ENCODE data around the gene FKBP1A. TPM values are rescaled to one million over a fixed set of nuclear protein-coding genes. Genes with fewer than 3 reads are reported as not detected.

Gene FKBP1A
- total RNA-seq, 2 donors from 2014 or later, result 239 to 274 TPM

- DNase-seq (ENCODE audit: low spot score), result no peak
- intact Hi-C loops (cut with DNase I), result loop anchor here (5.0 to 10.0 kb wide), 2 partner anchors 63 to 76 kb away; partner anchors contain the start of gene SDCBP2 (in 1 of the 2)
Measured at GRCh38 chr20:1390581-1391403, 2.1 kb downstream of the FKBP1A start.

GRCh38 chr20:1389703-1390580, 2.9 kb downstream of the FKBP1A start:
- DNase-seq (ENCODE audit: low spot score), result no peak
- intact Hi-C loops (cut with DNase I), result loop anchor here (5.0 to 10.0 kb wide), 2 partner anchors 63 to 75 kb away; partner anchors contain the start of gene SDCBP2 (in 1 of the 2)

- intact Hi-C loops (cut with DNase I), result no loop called here
Measured at GRCh38 chr20:1388741-1389483, 3.9 kb downstream of the FKBP1A start.

GRCh38 chr20:1388253-1388652, 4.6 kb downstream of the FKBP1A start:
- DNase-seq (ENCODE audit: low spot score), result no peak
- intact Hi-C loops (cut with DNase I), result no loop called here

More at GRCh38 chr20:1388741-1389483, 3.9 kb downstream of the FKBP1A start:
- no peak for DNase-seq (ENCODE audit: low spot score)

- intact Hi-C loops (cut with DNase I), result no loop called here
- no peak for DNase-seq (ENCODE audit: low spot score)
Measured at GRCh38 chr20:1386323-1386722, 6.5 kb downstream of the FKBP1A start.

DNA sequence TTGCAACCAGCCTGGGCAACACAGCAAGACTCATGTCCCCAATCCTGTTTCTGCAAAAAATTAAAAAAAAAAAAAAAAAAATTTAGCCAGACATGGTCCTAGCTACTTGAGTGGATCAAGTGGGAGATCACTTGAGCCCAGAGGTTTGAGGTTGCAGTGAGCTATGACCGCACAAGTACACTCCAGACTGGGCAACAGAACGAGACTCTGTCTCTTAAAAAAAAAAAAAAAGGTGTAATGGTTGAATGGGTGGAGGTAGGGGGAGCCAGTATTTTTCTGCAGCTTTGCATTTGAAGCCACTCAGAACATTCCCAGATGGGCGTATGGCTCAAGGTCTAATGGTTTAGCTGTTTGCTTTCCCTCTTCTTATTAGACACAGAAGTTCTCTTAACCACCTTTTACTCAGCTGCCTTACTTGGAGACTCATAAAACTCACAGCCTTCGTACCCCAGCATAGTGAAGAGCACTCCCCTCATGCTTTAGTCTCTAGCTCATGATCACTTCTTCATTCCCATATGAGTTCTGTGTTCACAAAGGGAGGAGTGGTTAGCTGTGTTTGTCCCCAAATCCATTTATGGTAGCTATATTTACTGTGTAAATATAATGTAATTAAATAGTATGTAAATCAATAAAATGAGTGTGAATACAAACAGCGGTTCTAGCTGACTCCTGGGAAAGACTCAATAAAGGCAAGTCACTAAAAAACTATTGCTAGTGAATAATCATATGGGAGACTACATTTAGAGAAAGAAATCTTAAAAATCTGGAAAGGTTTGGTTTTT, 9.0 kb downstream of the FKBP1A start:
- intact Hi-C loops (cut with DNase I), result no loop called here

GRCh38 chr20:1382670-1383069, 10.2 kb downstream of the FKBP1A start:
- no peak for DNase-seq (ENCODE audit: low spot score)
- intact Hi-C loops (cut with DNase I), result no loop called here

More for the DNA sequence above, 9.0 kb downstream of the FKBP1A start:
- DNase-seq (ENCODE audit: low spot score), result no peak

- intact Hi-C loops (cut with DNase I), result no loop called here
- DNase-seq (ENCODE audit: low spot score), result no peak
Measured at GRCh38 chr20:1381753-1382591, 10.9 kb downstream of the FKBP1A start.

DNA sequence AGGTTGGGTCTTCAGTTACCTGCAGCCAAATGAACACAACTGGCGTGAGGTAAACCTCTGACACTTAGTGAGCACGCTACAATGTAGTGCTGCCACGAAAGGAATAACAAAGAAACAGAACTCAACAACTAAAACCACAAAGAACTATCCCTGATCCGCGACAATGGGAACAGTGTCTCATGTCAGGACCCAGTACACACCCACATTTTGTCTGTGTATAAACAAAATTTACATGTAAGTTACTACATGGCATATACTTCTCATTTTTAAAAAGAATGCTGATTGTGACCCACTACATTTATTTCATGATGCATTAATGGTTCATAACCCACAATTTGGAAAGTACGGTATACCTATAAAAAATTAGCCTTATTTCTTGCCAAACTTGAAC, 14.1 kb downstream of the FKBP1A start:
- intact Hi-C loops (cut with DNase I), result no loop called here
- DNase-seq (ENCODE audit: low spot score), result no peak

- intact Hi-C loops (cut with DNase I), result no loop called here
- DNase-seq (ENCODE audit: low spot score), result no peak
Measured at GRCh38 chr20:1377984-1378734, 14.7 kb downstream of the FKBP1A start.

DNA sequence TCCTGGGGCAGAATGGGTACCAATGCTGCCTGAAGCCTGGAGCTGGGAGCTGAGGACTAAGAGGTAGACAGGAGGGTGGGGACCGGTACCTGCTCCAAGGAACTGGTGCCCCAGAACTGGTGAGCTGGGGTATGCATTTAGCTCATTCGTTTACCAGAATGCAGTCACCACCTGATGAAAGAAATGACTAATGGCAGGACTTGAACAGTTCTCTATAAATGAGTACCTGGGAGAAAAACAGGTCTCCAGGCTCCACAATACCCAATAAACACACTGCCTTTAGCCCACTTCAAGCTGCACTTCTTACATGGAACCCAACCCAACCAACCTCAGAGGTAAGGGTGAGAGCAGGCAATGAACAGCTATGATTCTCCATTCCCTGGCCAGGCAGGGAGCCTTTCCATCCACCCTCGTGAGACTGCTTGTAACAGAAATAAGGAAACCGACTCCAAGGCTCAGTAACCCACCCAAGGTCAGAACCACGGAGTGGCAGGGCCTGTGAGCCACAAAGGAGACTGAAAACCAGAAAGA, 15.4 kb downstream of the FKBP1A start:
- DNase-seq (ENCODE audit: low spot score), result no peak
- intact Hi-C loops (cut with DNase I), result no loop called here

DNA sequence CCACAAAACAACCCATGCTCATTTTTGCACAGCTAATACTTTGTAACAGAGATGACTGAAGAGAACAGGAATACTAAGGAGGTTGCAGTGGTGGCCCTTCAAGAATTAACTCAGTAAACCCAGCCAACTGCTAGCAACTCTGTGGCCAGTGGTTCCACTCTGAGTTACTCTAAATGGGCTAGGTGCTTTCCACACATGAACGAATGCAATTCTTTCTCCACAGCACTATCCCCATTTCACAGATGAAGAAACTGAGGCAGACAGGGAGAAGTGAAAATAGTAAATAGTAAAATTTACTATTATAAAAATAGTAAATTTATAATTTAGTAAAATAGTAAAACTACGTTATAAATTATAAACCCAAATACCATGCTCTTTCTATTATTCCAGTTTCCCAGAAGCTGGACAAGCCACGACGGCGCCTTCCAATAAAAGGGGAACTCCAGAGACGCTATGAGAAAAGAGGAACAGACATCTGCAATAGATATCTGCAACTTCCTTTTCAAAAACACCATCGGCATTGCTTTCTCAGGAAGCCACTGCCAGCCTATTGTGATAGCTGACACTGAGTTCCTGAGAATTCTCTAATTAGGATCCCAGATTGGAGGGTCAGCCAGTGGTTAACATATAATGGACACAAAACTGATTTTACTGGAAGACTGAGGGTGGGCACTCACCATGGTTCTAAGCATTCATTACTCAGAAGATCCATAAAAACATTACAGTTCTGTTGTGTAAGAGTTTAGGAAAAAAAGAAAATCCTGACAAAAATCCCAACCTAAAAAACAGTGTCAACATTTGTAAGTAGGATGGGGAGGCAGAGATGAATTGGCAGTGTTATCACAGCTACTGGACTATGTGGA, 16.2 kb downstream of the FKBP1A start:
- intact Hi-C loops (cut with DNase I), result no loop called here
- no peak for DNase-seq (ENCODE audit: low spot score)

- intact Hi-C loops (cut with DNase I), result no loop called here
- DNase-seq (ENCODE audit: low spot score), result no peak
Measured at GRCh38 chr20:1376007-1376406, 16.8 kb downstream of the FKBP1A start.

GRCh38 chr20:1375515-1375914, 17.3 kb downstream of the FKBP1A start:
- intact Hi-C loops (cut with DNase I), result no loop called here
- DNase-seq (ENCODE audit: low spot score), result no peak

GRCh38 chr20:1374246-1374645, 18.6 kb downstream of the FKBP1A start:
- intact Hi-C loops (cut with DNase I), result no loop called here
- no peak for DNase-seq (ENCODE audit: low spot score)

DNA sequence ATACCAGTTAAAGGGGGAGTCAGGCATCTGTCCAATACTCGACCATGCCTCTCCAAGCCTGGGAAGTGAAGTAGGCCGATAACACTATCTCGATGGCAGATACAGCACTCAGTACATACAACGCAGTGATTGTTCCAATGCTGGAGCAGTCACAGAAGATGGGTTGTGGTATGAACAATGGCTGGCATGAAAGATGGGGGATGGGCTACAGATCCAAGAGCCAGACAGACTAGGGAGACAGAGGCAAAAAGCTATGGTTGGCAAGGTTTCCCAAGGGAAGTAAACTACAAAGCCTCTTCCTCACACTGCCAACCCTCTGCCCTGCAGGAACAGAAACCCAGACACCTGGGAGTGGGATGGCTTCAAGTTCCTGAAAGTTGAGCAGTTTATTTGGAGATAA, 19.2 kb downstream of the FKBP1A start:
- intact Hi-C loops (cut with DNase I), result no loop called here
- no peak for DNase-seq (ENCODE audit: low spot score)
